OCI-LY3 (cell line): ENCODE measurements around the gene LLGL1.

Source experiments
- EZH2phosphoT487 ChIP-seq: fragments of 200-600 bp; shearing (Covaris generic); IDR thresholded peaks from 2 replicates; pipeline ENCODE4 v1.6.1; 2018; ENCODE audit warnings: antibody characterized with exemption, mixed run types, low read depth
- TF ChIP-seq, protein P1 (sequence below): fragments of 200-600, 300-600 bp; sonication (generic); IDR thresholded peaks from 2 replicates; pipeline ENCODE4 v1.5.1; 2014; ENCODE audit warnings: antibody characterized with exemption, low read length, low read depth

GRCh38 chr17:18252160-18252559 is 26.7 kb downstream of the LLGL1 start:
- TF ChIP-seq, protein P1, sequence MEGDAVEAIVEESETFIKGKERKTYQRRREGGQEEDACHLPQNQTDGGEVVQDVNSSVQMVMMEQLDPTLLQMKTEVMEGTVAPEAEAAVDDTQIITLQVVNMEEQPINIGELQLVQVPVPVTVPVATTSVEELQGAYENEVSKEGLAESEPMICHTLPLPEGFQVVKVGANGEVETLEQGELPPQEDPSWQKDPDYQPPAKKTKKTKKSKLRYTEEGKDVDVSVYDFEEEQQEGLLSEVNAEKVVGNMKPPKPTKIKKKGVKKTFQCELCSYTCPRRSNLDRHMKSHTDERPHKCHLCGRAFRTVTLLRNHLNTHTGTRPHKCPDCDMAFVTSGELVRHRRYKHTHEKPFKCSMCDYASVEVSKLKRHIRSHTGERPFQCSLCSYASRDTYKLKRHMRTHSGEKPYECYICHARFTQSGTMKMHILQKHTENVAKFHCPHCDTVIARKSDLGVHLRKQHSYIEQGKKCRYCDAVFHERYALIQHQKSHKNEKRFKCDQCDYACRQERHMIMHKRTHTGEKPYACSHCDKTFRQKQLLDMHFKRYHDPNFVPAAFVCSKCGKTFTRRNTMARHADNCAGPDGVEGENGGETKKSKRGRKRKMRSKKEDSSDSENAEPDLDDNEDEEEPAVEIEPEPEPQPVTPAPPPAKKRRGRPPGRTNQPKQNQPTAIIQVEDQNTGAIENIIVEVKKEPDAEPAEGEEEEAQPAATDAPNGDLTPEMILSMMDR: no peak
- TF ChIP-seq EZH2phosphoT487: no peak
